ENCODE measurements around the gene ARVCF. TPM values are rescaled to one million over a fixed set of nuclear protein-coding genes. Genes with fewer than 3 reads are reported as not detected.

ARVCF gene
- total RNA-seq, 1 experiment from 2014 or later, result 11.1 TPM

- Histone ChIP-seq H3K27me3 (replicated peaks; ENCODE audit: insufficient read depth, low read depth, low read length, poor library complexity) (no peaks in the 10 kb centered on the region), H3K9me3 (ENCODE audit: low read depth, low read length, poor library complexity, severe bottlenecking) (no peaks in the 10 kb centered on the region), H3K4me3 (ENCODE audit: low read depth, low read length, poor library complexity, severe bottlenecking) (no peak overlapping the region), H3K36me3 (ENCODE audit: insufficient read depth, low read length, poor library complexity, severe bottlenecking) (no peaks in the 10 kb centered on the region), H3K4me1 (ENCODE audit: insufficient read depth, low read length, poor library complexity, severe bottlenecking) (peaks cover 7% of the 10 kb centered on the region), H3K27ac (ENCODE audit: low read depth, low read length, poor library complexity, severe bottlenecking) (no peak overlapping the region)
- intact Hi-C loops (cut with micrococcal nuclease; ENCODE audit: unreplicated experiment), result no loop called here
- BruUV-seq (replicated peaks), result no TSS peak
- DNase-seq (ENCODE audit: low spot score), result no peak
- ChIA-PET POLR2A (ENCODE audit: low non-redundant PET) (no interaction called here), CTCF (no interaction called here)
- TF ChIP-seq EZH2 (IDR thresholded peaks at IDR 0.05; ENCODE audit: borderline replicate concordance, low read depth, low read length, poor library complexity, severe bottlenecking), result no peak
- TF ChIP-seq, protein P1, sequence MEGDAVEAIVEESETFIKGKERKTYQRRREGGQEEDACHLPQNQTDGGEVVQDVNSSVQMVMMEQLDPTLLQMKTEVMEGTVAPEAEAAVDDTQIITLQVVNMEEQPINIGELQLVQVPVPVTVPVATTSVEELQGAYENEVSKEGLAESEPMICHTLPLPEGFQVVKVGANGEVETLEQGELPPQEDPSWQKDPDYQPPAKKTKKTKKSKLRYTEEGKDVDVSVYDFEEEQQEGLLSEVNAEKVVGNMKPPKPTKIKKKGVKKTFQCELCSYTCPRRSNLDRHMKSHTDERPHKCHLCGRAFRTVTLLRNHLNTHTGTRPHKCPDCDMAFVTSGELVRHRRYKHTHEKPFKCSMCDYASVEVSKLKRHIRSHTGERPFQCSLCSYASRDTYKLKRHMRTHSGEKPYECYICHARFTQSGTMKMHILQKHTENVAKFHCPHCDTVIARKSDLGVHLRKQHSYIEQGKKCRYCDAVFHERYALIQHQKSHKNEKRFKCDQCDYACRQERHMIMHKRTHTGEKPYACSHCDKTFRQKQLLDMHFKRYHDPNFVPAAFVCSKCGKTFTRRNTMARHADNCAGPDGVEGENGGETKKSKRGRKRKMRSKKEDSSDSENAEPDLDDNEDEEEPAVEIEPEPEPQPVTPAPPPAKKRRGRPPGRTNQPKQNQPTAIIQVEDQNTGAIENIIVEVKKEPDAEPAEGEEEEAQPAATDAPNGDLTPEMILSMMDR (conservative IDR thresholded peaks at IDR 0.05; ENCODE audit: low read depth, low read length), result no peak
Measured at GRCh38 chr22:19988965-19989724, 27.5 kb downstream of the ARVCF start.

- H3K9me3 ChIP-seq (ENCODE audit: low read depth, low read length, poor library complexity, severe bottlenecking), result no peaks in the 10 kb centered on the region
- H3K27ac ChIP-seq (ENCODE audit: low read depth, low read length, poor library complexity, severe bottlenecking), result no peak overlapping the region
- no peaks in the 10 kb centered on the region for H3K27me3 ChIP-seq (replicated peaks; ENCODE audit: insufficient read depth, low read depth, low read length, poor library complexity)
- ChIA-PET CTCF (no interaction called here), POLR2A (ENCODE audit: low non-redundant PET) (no interaction called here)
- H3K36me3 ChIP-seq (ENCODE audit: insufficient read depth, low read length, poor library complexity, severe bottlenecking), result no peaks in the 10 kb centered on the region
- H3K4me1 ChIP-seq (ENCODE audit: insufficient read depth, low read length, poor library complexity, severe bottlenecking), result peaks cover 7% of the 10 kb centered on the region
- no peak overlapping the region for H3K4me3 ChIP-seq (ENCODE audit: low read depth, low read length, poor library complexity, severe bottlenecking)
- TF ChIP-seq, protein P1 (conservative IDR thresholded peaks at IDR 0.05; ENCODE audit: low read depth, low read length), result no peak
- TF ChIP-seq EZH2 (IDR thresholded peaks at IDR 0.05; ENCODE audit: borderline replicate concordance, low read depth, low read length, poor library complexity, severe bottlenecking), result no peak
- intact Hi-C loops (cut with micrococcal nuclease; ENCODE audit: unreplicated experiment), result no loop called here
- no peak for DNase-seq (ENCODE audit: low spot score)
- BruUV-seq (replicated peaks), result no TSS peak
Measured at GRCh38 chr22:19988331-19988808, 28.3 kb downstream of the ARVCF start.

DNA sequence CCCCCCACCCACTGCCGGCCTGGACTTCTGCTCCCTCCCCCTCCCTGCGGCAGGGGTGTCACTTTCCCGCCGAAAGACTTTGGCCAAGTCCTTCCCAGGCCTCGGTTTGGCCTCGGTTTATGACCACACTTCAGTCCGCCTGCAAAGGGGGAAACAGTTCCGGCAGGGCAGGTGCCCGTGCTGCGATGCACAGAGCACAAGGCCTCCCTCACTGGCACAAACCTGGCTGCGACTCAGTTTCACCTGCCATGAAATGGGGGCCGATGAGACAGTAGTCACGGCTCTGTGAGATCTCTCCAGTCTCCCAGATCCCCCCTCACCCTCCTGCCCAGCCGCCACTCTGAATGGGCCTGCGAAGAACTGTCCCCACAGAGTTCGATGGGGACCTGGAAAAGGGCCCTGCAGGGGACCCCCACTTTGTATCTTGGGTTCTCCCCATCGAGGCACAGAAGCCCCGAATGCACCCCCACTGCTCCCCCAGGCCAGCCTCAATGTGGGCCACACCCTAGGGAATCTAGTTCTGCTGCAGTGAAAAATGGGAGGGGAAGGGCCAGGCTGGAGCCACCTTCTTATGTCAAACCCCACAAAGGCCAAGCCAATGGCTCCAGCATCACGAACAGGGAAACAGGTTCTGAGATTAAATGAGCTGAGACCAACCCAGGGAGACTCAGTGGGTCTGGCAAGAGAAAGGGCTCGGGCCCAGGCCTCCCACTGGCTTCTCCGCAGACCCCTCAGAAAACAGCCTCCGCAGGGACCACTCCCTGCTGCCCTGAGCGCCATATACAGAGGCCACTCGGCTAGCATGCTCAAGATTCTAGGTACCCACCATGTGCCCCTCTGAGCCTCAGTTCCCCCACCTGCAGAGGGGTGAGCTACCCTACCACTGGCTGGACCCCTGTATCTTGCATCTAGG lies 29.0 kb downstream of the ARVCF start:
- no peak for DNase-seq (ENCODE audit: low spot score)
- H3K27ac ChIP-seq (ENCODE audit: low read depth, low read length, poor library complexity, severe bottlenecking), result no peak overlapping the region
- no peak for TF ChIP-seq EZH2 (IDR thresholded peaks at IDR 0.05; ENCODE audit: borderline replicate concordance, low read depth, low read length, poor library complexity, severe bottlenecking)
- TF ChIP-seq, protein P1 (conservative IDR thresholded peaks at IDR 0.05; ENCODE audit: low read depth, low read length), result no peak
- H3K4me3 ChIP-seq (ENCODE audit: low read depth, low read length, poor library complexity, severe bottlenecking), result no peak overlapping the region
- intact Hi-C loops (cut with micrococcal nuclease; ENCODE audit: unreplicated experiment), result no loop called here
- CTCF ChIA-PET, result no interaction called here
- H3K4me1 ChIP-seq (ENCODE audit: insufficient read depth, low read length, poor library complexity, severe bottlenecking), result peaks cover 7% of the 10 kb centered on the region
- BruUV-seq (replicated peaks), result no TSS peak
- no peaks in the 10 kb centered on the region for H3K27me3 ChIP-seq (replicated peaks; ENCODE audit: insufficient read depth, low read depth, low read length, poor library complexity)
- no peaks in the 10 kb centered on the region for H3K36me3 ChIP-seq (ENCODE audit: insufficient read depth, low read length, poor library complexity, severe bottlenecking)
- POLR2A ChIA-PET (ENCODE audit: low non-redundant PET), result no interaction called here
- H3K9me3 ChIP-seq (ENCODE audit: low read depth, low read length, poor library complexity, severe bottlenecking), result no peaks in the 10 kb centered on the region
